ENCODE measurements around the gene GJA1.

The GJA1 gene

DNA sequence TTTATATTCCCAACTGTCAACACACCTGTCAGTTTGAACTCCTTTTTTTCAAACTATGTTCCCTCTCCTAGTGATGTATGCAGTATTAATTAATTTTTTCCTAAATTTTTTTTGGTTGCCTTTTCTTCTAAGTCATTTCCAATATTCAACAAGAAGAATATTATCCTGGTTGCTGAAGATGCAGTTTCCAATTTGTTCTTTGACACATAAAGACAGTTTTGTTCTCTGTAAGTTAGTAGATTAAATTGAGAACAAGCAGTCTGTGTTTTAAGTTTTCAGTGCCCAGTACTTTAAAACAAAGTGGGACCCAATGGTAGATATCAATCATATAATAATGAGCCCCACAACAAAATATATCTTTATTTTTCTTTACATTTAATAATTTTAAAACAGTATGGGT is 47.3 kb downstream of the GJA1 start:
- DNase-seq (ENCODE audit: low read depth in 2 of 2): no peak

DNA sequence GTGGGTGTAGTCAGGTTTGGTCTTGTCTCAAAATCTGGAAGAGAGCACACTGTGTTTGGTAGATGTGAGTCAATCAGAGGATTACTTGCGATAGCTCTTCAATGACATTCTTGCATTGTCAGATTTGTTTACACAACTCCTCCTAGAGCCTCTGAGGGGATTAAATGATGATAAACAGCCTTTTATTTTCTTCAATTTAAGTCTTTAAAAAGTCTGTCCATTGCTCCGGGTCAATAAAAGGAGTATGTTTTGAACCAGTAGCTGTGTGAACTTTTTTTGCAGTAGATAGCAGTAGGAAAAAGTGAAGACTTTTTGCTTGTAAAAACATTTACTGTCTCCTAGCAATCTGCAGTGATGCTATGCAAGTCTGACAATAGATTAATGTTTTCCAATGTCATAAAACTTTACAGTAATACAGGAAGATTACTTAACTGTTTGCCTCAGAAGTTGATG is 49.9 kb downstream of the GJA1 start:
- no peak for DNase-seq (ENCODE audit: low read depth in 2 of 2)

- no peak for DNase-seq (ENCODE audit: low read depth in 2 of 2)
These were observed 56.1 kb downstream of the GJA1 start for GRCh38 chr6:121491576-121491975.

- DNase-seq (ENCODE audit: low read depth in 2 of 2): no peak
These were observed 57.1 kb downstream of the GJA1 start for GRCh38 chr6:121492536-121492935.

DNA sequence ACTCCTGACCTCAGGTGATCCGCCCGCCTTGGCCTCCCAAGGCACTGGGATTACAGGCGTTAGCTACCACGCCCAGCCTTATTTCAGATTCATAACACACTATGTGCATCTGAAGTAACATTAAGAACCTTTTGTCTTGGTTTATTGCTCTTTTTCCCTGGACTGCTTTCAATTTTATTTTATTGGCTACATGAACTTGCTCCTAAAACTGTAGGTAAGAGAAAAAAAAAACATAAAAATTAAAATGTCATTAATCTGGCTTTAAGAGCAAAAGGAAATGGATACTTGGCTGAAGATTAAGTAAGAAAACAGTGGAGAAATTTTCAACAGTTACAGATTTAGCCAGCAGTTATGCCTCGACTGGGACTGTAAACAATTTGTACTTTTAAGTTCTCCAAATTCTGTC is 62.5 kb downstream of the GJA1 start:
- DNase-seq (ENCODE audit: low read depth in 2 of 2): no peak

DNA sequence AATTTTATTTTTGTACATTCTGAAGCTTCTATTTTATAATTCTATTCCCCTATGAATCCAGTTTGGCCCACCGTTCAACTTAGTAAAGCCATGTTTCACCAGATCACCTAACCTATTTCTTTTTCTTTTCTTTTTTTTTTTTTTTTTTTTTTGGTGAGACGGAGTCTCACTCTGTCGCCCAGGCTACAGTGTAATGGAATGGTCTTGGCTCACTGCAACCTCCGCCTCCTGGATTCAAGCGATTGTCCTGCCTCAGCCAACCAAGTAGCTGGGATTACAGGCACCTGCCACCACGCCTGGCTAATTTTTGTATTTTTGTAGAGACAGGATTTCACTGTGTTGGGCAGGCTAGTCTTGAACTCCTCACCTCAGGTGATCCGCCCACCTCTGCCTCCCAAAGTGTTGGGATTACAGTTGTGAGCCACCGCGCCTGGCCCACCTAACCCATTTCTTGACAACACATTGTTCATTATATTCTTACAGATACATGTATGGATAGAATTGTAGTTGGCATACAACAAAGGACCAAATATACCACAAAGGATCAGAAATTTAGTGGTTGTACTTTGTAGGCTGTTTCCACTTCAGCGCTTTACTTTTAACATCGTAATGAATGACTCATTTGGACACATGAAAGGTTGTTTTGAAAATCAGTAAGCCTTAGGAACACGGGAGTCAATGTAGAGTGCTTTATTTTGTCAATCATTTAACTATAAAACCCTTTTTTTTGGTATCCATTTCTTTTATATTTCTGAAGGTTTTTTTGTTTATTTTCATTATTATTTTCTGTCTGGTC is 63.2 kb downstream of the GJA1 start:
- DNase-seq (ENCODE audit: low read depth in 2 of 2): no peak

All from stimulated activated CD4-positive, alpha-beta T cell treated with anti-CD3 and anti-CD28 coated beads, Interleukin-1b, Interleukin-23, amount 100 ng/mL, for 4 hours (primary cell).